HepG2 (cell line): Measurements from ENCODE around the gene EZH1. TPM values are rescaled to one million over a fixed set of nuclear protein-coding genes. Genes with fewer than 3 reads are reported as not detected.

Source experiments
- BRD4 ChIP-seq: sonication (generic); formaldehyde crosslinking; IDR thresholded peaks from 2 replicates; pipeline ENCODE4 v1.4.0; 2020; ENCODE audit warnings: missing genetic modification reagents
- GABPB1 ChIP-seq: IDR thresholded peaks from 2 replicates; pipeline ENCODE4 v1.6.1; 2016; ENCODE audit warnings: mild to moderate bottlenecking, missing genetic modification reagents, moderate library complexity, missing compliant biosample characterization
- GZF1 ChIP-seq: sonication (generic); formaldehyde crosslinking; IDR thresholded peaks from 2 replicates; pipeline ENCODE4 v1.5.1; 2020; ENCODE audit warnings: mild to moderate bottlenecking, missing genetic modification reagents
- RBM39 ChIP-seq: fragments of 200-400 bp; formaldehyde crosslinking; IDR thresholded peaks from one replicate; pipeline ENCODE4 v1.6.1; 2018; ENCODE audit warnings: antibody characterized with exemption, mild to moderate bottlenecking, low read depth, low read length; ENCODE audit not compliant: poor library complexity, severe bottlenecking
- SRY ChIP-seq: sonication (generic); formaldehyde crosslinking; IDR thresholded peaks from 2 replicates; pipeline ENCODE4 v1.8.0; 2022; ENCODE audit warnings: mild to moderate bottlenecking, missing genetic modification reagents
- YY1 ChIP-seq: IDR thresholded peaks from 2 replicates; pipeline ENCODE4 v1.6.1; 2011; ENCODE audit warnings: low read length, low read depth, moderate library complexity, mild to moderate bottlenecking; ENCODE audit not compliant: insufficient read depth, insufficient replicate concordance
- ZBTB42 ChIP-seq: sonication (generic); formaldehyde crosslinking; IDR thresholded peaks from 2 replicates; pipeline ENCODE4 v1.5.0; 2020; ENCODE audit warnings: mild to moderate bottlenecking, missing genetic modification reagents
- ZFYVE20 ChIP-seq: sonication (generic); formaldehyde crosslinking; IDR thresholded peaks from 2 replicates; pipeline ENCODE4 v1.8.0; 2023; ENCODE audit warnings: low read depth, mild to moderate bottlenecking, moderate library complexity, missing genetic modification reagents, borderline replicate concordance
- ZNF605 ChIP-seq: sonication (generic); formaldehyde crosslinking; IDR thresholded peaks from 2 replicates; pipeline ENCODE4 v1.8.0; 2022; ENCODE audit warnings: mild to moderate bottlenecking, missing genetic modification reagents
- ZNF614 ChIP-seq: IDR thresholded peaks from 2 replicates; pipeline ENCODE4 v1.6.1; 2018; ENCODE audit warnings: missing biosample characterization, missing genetic modification reagents, inconsistent platforms, borderline replicate concordance
- polyA plus RNA-seq, 8 experiments: library from polyadenylated mRNA; depleted of rRNA in 3 of 8; stranded (reverse) in 7 of 8; unstranded in 1 of 8; fragments of >200 nt; fragmentation: Illumina TruSeq in 4 of 8; extraction: Trizol in 4 of 8; gene quantifications; 2 replicates each; pipeline versions ENCODE4 v1.2.1 to v1.2.3, GENCODE V29; 2011 to 2016; ENCODE audit warnings: low read depth in 4 of 8, missing spikeins in 1 of 8, mixed read lengths in 1 of 8; ENCODE audit not compliant: insufficient read depth in 1 of 8
- total RNA-seq, 5 experiments: library from RNA; depleted of rRNA; stranded (reverse); fragments of >200 nt; fragmentation: Illumina TruSeq; extraction: Trizol; gene quantifications; 2 replicates each; pipeline ENCODE4 v1.2.3, GENCODE V29; 2016; ENCODE audit warnings: low read depth in 1 of 5
- TF ChIP-seq, protein P1 (sequence below): fragments of 450-650 bp; IDR thresholded peaks from 2 replicates; pipeline ENCODE4 v1.6.1; 2016
- TF ChIP-seq, protein P2 (sequence below): sonication (generic); formaldehyde crosslinking; IDR thresholded peaks from 2 replicates; pipeline ENCODE4 v1.5.0; 2020; ENCODE audit warnings: missing genetic modification reagents
- TF ChIP-seq, protein P3 (sequence below): sonication (generic); formaldehyde crosslinking; IDR thresholded peaks from 2 replicates; pipeline ENCODE4 v1.8.1; 2022; ENCODE audit warnings: low read depth, mild to moderate bottlenecking, missing genetic modification reagents
- TF ChIP-seq, protein P4 (sequence below): sonication (generic); formaldehyde crosslinking; IDR thresholded peaks from 2 replicates; pipeline ENCODE4 v1.8.0; 2022; ENCODE audit warnings: mild to moderate bottlenecking, missing genetic modification reagents
- TF ChIP-seq, protein P5 (sequence below): IDR thresholded peaks from 2 replicates; pipeline ENCODE4 v1.6.1; 2016; ENCODE audit warnings: low read depth
- TF ChIP-seq, protein P6 (sequence below): sonication (generic); formaldehyde crosslinking; IDR thresholded peaks from 2 replicates; pipeline ENCODE4 v1.5.0; 2020; ENCODE audit warnings: missing genetic modification reagents

The EZH1 gene
- total and polyA plus RNA-seq, 2 of the 13 experiments (the other 11 are each of a cell fraction or from before 2014, with no cell fraction given), result 11.6 to 24.0 TPM

DNA sequence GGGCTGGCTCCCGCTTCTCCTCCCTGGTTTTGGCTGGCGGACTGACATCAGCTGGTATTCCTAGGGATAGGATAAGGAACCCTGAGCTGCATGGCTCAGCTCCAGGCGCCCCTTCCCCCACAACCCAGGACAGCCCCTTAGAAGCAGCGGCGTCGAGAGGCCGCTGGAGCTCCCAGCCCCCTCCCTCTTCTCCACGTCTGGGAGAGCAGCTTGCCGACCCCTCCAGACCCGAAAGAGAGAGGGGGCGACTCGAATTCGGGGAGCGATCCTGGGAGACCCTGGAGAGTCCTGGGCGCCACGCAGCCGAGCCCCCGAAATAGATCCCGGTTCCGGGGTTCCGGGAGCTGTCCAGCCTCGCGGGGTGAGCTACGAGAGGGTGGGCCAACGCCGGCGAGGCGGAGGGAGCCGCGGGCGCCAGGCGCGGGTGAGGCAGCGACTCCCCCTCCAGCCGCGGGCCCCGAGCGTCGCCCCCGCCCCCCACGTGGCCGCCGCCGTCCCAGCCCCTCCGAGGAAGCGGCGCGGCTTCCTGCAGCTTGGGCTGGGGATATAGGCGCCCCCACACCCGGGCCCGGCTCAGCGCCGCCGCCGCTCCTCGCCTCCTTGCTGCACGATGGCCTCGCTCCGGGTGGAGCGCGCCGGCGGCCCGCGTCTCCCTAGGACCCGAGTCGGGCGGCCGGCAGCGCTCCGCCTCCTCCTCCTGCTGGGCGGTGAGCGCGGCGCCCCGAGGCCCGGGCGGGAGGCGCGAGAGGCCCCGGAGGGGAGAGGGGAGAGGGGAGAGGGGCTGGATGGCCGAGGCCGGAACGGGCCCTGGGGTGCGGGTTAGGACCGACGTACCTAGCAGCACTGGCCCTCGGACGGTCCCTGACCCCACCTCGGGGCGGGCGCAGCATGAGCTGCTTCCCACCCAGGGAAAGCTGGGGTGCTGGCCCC, 16.1 kb upstream of the EZH1 start, which contains the start of gene RAMP2 (continued):
- TF ChIP-seq YY1, result peak; percentile 22
- TF ChIP-seq, protein P1, sequence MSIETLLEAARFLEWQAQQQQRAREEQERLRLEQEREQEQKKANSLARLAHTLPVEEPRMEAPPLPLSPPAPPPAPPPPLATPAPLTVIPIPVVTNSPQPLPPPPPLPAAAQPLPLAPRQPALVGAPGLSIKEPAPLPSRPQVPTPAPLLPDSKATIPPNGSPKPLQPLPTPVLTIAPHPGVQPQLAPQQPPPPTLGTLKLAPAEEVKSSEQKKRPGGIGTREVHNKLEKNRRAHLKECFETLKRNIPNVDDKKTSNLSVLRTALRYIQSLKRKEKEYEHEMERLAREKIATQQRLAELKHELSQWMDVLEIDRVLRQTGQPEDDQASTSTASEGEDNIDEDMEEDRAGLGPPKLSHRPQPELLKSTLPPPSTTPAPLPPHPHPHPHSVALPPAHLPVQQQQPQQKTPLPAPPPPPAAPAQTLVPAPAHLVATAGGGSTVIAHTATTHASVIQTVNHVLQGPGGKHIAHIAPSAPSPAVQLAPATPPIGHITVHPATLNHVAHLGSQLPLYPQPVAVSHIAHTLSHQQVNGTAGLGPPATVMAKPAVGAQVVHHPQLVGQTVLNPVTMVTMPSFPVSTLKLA, result no peak
- no peak for TF ChIP-seq ZNF614
- TF ChIP-seq SRY (CRISPR knock-in tag), result no peak
- TF ChIP-seq GZF1 (CRISPR knock-in tag), result 0 out of 2 replicates have a peak, but pooled peaks have one; percentile 38
- TF ChIP-seq ZBTB42 (CRISPR knock-in tag), result 0 out of 2 replicates have a peak, but pooled peaks have one; percentile 11
- TF ChIP-seq, protein P2, sequence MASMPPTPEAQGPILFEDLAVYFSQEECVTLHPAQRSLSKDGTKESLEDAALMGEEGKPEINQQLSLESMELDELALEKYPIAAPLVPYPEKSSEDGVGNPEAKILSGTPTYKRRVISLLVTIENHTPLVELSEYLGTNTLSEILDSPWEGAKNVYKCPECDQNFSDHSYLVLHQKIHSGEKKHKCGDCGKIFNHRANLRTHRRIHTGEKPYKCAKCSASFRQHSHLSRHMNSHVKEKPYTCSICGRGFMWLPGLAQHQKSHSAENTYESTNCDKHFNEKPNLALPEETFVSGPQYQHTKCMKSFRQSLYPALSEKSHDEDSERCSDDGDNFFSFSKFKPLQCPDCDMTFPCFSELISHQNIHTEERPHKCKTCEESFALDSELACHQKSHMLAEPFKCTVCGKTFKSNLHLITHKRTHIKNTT, result no peak
- TF ChIP-seq, protein P3, sequence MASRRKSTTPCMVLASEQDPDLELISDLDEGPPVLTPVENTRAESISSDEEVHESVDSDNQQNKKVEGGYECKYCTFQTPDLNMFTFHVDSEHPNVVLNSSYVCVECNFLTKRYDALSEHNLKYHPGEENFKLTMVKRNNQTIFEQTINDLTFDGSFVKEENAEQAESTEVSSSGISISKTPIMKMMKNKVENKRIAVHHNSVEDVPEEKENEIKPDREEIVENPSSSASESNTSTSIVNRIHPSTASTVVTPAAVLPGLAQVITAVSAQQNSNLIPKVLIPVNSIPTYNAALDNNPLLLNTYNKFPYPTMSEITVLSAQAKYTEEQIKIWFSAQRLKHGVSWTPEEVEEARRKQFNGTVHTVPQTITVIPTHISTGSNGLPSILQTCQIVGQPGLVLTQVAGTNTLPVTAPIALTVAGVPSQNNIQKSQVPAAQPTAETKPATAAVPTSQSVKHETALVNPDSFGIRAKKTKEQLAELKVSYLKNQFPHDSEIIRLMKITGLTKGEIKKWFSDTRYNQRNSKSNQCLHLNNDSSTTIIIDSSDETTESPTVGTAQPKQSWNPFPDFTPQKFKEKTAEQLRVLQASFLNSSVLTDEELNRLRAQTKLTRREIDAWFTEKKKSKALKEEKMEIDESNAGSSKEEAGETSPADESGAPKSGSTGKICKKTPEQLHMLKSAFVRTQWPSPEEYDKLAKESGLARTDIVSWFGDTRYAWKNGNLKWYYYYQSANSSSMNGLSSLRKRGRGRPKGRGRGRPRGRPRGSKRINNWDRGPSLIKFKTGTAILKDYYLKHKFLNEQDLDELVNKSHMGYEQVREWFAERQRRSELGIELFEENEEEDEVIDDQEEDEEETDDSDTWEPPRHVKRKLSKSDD (CRISPR knock-in tag), result peak; percentile 68; the same call in 1 of the 2 replicates
- peak; percentile 22 for TF ChIP-seq RBM39
- TF ChIP-seq, protein P4, sequence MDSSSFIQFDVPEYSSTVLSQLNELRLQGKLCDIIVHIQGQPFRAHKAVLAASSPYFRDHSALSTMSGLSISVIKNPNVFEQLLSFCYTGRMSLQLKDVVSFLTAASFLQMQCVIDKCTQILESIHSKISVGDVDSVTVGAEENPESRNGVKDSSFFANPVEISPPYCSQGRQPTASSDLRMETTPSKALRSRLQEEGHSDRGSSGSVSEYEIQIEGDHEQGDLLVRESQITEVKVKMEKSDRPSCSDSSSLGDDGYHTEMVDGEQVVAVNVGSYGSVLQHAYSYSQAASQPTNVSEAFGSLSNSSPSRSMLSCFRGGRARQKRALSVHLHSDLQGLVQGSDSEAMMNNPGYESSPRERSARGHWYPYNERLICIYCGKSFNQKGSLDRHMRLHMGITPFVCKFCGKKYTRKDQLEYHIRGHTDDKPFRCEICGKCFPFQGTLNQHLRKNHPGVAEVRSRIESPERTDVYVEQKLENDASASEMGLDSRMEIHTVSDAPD (CRISPR knock-in tag), result no peak
- TF ChIP-seq ZFYVE20, result no peak
- TF ChIP-seq, protein P5, sequence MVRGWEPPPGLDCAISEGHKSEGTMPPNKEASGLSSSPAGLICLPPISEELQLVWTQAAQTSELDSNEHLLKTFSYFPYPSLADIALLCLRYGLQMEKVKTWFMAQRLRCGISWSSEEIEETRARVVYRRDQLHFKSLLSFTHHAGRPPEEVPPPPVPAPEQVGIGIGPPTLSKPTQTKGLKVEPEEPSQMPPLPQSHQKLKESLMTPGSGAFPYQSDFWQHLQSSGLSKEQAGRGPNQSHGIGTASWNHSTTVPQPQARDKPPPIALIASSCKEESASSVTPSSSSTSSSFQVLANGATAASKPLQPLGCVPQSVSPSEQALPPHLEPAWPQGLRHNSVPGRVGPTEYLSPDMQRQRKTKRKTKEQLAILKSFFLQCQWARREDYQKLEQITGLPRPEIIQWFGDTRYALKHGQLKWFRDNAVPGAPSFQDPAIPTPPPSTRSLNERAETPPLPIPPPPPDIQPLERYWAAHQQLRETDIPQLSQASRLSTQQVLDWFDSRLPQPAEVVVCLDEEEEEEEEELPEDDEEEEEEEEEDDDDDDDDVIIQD, result no peak
- TF ChIP-seq, protein P6, sequence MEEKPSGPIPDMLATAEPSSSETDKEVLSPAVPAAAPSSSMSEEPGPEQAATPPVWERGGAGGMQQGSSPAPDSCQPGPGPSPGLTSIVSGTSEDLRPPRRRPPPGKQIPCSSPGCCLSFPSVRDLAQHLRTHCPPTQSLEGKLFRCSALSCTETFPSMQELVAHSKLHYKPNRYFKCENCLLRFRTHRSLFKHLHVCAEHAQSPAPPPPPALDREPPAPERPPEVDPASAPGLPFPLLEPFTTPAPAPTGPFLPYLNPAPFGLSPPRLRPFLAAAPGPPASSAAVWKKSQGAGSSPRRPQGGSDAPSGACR, result 0 out of 2 replicates have a peak, but pooled peaks have one; percentile 52
- TF ChIP-seq ZNF605 (CRISPR knock-in tag), result 0 out of 2 replicates have a peak, but pooled peaks have one; percentile 56
- no peak; the same call in 1 of the 2 replicates for TF ChIP-seq GABPB1 (CRISPR knock-in tag)
- 0 out of 2 replicates have a peak, but pooled peaks have one; percentile 27 for TF ChIP-seq BRD4 (CRISPR knock-in tag)
